ENCODE data around the gene CAMK1G.

DNA sequence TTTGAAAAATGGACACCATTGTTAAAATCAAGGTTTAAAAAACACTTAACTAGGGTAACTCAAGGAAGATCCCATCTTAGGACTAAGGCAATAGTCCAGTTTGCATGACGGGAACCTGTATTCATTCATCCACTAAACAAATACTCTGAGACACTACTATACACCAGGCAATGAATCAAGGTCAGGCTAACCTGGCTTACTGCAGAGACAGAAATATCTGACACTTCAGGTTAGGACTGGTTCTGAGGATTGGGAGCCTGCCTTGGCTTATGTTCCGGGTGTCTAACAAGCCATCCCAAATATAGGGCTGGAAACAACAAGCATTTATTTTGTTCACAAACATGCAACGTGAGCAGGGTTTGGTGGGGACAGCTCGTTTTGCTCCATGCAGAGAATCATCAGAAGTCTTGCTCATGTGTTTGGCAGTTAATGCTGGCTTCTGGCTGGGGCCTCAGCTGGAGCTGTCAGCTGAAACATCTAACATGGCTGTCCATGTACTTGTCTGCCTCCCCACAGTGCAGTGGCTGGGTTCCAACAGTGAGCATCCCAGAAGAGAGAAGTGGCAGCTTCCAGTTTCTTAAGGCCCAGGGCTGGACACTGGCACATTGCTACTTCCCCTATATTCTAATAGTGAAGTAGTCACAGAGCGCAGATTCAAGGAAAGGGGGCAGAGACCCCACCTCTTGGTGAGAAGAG is 37.0 kb upstream of the CAMK1G start:
- TF ChIP-seq, protein P1, sequence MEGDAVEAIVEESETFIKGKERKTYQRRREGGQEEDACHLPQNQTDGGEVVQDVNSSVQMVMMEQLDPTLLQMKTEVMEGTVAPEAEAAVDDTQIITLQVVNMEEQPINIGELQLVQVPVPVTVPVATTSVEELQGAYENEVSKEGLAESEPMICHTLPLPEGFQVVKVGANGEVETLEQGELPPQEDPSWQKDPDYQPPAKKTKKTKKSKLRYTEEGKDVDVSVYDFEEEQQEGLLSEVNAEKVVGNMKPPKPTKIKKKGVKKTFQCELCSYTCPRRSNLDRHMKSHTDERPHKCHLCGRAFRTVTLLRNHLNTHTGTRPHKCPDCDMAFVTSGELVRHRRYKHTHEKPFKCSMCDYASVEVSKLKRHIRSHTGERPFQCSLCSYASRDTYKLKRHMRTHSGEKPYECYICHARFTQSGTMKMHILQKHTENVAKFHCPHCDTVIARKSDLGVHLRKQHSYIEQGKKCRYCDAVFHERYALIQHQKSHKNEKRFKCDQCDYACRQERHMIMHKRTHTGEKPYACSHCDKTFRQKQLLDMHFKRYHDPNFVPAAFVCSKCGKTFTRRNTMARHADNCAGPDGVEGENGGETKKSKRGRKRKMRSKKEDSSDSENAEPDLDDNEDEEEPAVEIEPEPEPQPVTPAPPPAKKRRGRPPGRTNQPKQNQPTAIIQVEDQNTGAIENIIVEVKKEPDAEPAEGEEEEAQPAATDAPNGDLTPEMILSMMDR (IDR thresholded peaks at IDR 0.05): no peak
- TF ChIP-seq ZFX (IDR thresholded peaks at IDR 0.05; ENCODE audit: borderline replicate concordance): no peak
